Left renal cortex interstitium (tissue), 4 donors: Measurements from ENCODE around the gene GCNT3. TPM values are rescaled to one million over a fixed set of nuclear protein-coding genes. Genes with fewer than 3 reads are reported as not detected.

Source experiments
- DNase-seq, 4 donors: peaks; one replicate each; pipeline ENCODE4 v3.0.0-alpha.2; 2013; ENCODE audit warnings: low read depth in 4 of 4, low spot score in 2 of 4, missing footprints in 1 of 4
- polyA plus RNA-seq, 4 donors: library from polyadenylated mRNA; unstranded; fragments of 120-200 nt; gene quantifications; one replicate each; pipeline ENCODE4 v1.2.1, GENCODE V29; 2013; ENCODE audit not compliant: insufficient read length in 4 of 4

GCNT3 gene, protein sequence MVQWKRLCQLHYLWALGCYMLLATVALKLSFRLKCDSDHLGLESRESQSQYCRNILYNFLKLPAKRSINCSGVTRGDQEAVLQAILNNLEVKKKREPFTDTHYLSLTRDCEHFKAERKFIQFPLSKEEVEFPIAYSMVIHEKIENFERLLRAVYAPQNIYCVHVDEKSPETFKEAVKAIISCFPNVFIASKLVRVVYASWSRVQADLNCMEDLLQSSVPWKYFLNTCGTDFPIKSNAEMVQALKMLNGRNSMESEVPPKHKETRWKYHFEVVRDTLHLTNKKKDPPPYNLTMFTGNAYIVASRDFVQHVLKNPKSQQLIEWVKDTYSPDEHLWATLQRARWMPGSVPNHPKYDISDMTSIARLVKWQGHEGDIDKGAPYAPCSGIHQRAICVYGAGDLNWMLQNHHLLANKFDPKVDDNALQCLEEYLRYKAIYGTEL
- polyA plus RNA-seq, result 1 to 10 TPM in 1 of 4 donors, under 1 TPM in 3; 0.21 to 1.4 (median 0.59) TPM

- DNase-seq, result no peak
Measured at GRCh38 chr15:59611276-59612260, at the start of gene GCNT3. Gene GCNT3, plus strand, starts transcription at chr15:59611783. Its CDS starts 6,456 bp downstream, at chr15:59618239.

DNA sequence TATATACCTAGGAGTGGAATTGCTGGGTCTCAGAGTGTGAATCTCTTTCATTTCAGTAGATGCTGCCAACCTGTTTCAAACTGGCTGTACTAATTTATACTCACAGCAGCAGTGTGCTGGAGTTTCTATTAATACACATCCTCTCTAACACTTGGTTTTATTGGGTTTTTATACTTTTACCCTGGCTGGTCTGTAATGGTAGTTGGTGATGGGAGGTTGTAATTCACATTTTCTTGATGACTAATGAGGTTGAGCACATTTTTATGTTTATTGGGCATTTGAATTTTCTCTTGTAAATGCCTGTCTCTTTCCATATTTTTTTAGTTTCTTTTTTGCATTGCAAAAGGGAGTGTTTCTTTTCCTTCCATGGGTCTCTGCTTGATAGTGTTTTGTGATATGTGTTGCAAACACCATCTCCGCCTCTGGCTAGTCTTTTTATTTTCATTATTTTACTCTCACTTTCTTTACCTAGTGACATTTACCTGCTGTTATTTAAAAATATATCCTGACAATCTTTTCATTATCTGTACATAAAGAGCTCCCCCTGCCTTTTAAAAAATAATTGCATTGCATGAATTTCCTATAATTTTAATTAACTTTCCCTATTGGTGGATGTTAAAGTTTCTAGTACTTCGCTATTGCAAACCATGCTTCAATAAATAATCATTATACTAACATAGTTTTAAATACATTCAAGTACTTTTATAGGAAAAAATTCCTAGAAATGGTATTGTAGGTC, 49.0 kb upstream of the GCNT3 start:
- no peak for DNase-seq

DNA sequence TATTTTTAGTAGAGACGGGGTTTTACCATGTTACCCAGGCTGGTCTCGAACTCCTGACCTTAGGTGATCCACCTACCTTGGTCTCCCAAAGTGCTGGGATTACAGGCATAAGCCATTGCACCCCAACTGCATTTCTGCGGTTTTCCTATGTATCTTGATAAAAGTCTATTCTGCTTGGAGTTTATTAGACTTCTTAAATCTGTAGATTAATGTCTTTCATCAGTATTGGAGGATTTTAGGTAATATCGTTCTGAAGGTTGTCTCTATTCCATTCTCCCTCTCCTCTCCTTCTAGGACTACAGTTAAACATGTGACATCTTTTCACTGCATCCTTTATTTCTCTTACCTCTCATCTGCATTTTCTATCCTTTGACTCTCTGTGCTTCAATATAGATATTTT, 46.3 kb upstream of the GCNT3 start:
- DNase-seq, result no peak

DNA sequence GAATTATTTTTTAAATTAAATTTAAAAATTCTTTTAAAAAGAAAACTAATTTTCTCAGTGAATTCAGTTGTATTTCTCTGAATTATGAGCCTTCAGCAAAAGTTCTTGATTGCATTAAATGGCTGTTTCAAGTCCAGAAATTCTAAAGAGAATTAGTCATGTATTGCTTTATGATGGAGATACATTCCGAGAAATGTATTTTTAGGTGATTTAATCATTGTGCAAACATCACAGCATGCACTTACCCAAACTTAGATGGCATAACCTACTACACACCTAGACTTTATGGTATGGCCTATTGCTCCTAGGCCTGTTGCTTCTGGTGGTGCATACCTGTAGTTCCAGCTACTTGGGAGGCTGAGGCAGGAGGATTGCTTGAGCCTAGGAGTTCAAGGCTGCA, 44.3 kb upstream of the GCNT3 start:
- DNase-seq, result no peak

DNA sequence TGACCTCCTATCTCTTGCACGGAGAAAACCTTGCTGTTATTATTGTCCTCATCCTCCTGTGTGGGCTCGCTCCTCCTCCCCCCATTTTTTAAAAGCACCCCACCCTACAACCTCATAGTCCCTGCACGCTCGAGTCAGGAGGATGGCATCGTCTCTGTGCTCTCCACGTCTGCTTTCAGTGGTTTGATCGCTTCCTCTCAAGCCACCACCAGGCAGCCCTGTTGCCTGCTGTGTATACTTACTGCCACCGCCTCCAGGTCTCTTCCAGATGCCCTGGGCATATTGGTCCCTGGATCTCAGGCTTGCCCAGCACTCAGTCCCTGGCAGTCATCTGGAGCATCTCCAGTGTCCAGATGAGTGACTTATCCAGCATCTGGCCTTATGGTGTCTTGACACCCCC, 42.1 kb upstream of the GCNT3 start:
- DNase-seq, result no peak

DNA sequence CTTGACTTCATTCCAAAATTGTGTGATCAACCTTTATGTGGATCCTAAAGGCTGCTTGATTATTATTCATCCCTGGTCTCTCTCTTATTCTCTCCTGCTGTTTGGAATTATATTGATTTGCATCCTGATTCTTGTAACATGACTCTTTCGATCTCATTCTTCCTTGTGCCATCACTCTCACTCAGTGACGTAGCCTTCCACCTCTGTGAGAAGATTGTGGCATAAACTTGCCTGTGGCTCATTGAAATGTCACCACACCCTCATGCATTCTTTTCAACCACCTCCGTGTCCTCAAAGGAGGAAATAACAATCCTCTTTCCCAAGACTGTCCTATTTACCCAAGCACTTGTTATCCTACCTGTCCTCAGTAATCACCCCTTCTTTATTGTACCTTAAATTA, 41.3 kb upstream of the GCNT3 start:
- DNase-seq, result no peak

GRCh38 chr15:59571606-59572005, 40.0 kb upstream of the GCNT3 start:
- no peak for DNase-seq

GRCh38 chr15:59583088-59583487, 28.5 kb upstream of the GCNT3 start:
- no peak for DNase-seq

DNA sequence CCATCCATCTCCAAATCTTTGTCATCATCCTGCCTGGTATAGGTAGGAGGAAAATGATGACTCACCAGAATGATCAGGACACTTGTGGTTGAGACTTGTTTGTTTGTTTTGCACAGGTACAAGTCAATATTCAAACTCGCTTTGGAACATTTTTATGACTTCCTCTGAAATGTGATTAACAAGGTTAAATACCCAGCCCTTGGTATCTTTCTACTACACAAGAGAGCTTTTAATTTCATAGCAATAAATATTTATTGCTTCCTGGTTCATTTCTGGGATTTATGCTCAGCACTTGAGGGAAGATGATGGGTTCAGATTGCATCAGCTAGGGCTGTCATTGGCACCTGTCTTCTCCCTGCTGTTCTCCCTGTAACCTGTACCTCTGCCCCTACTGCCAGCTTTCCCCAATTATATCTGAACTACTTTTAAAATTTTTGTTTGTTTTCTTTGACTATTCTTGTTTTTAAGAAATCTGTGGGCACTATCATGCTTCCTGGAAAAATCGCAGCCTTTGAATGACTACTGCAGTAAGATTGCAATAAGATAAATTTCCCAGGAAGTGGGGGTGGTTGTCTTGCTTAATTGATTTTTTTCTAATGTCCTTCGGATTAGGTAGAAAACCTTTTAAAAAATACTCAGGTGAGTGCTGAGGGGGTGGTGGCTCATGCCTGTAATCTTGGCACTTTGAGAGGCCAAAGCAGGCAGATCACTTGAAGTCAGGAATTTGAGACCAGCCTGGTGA, 24.3 kb upstream of the GCNT3 start:
- no peak for DNase-seq

DNA sequence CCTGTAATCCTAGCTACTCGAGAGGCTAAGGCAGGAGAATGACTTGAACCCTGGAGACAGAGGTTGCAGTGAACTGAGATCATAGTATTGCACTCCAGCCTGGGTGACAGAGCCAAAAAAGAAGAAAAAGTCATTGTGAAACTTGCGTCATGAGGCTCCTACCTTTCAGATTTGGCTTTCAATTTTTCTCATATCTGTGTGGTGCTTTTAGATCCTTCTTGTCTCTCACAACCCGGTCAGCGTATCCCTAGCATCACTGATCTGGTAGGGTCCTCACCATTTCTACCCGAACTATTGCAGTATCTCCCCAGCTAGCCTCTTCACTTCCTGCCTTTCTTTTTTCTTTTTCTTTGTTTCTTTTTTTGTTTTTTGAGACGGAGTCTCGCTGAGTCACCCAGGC, 21.6 kb upstream of the GCNT3 start:
- no peak for DNase-seq

DNA sequence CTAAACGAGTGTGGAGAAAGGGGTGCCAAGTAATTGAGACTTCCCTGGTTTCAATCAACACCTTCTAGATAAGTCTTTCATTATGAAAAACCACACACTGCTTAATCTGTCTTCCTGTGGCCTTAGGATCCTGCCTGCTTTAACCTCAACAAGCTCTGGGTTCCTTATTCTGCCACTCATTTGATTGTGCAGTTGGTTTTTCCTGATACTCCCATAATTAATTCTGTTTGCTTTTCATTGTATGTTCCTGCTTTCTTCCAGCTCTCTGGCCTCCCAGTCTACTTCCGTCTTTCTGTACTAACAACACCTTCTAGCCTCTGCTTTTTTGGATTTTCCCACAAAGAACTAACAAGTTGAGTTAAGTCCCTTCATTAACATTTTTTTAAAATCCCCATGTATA, 20.2 kb upstream of the GCNT3 start:
- no peak for DNase-seq

DNA sequence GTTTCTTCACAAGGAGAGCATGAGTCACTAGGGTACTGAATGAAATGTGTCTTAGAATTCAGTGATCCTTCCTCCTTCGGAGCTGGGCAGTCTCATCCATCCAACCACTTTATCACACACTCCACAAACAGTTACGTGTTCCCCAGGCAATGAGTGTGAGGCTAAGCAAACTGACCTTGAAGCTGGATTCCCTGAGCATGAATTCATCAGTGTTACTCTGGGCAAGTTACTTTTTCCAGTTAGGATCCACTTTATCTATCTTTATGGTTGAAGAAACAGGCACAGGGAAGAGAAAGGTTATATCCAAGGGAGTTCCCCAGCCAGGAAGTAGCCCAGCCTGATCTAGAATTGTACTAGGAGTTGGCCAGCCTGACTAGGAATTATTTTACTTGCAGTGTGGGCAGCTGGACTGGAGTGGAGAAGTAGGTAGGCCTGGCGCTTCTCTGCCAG, 17.1 kb upstream of the GCNT3 start:
- DNase-seq, result no peak

DNA sequence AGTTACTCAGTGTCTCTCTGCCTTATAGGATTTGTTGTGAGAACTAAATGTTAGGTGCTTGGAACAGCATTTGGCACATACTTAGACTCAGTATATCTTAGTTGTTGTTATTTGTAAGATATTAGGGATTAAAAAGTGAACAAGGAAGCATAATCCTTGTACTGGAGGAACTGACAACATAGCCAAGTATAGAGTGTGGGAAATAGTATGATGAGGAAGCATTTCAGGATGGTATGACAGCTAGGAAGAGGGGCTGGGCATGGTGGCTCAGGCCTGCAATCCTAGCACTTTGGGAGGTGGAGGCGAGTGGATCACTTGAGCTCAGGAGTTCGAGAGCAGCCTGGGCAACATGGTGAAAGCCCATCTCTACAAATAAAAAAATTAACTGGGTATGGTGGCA, 16.6 kb upstream of the GCNT3 start:
- no peak for DNase-seq

GRCh38 chr15:59595434-59595915, 16.1 kb upstream of the GCNT3 start:
- DNase-seq, result no peak

GRCh38 chr15:59596640-59597039, 14.9 kb upstream of the GCNT3 start:
- DNase-seq, result no peak

DNA sequence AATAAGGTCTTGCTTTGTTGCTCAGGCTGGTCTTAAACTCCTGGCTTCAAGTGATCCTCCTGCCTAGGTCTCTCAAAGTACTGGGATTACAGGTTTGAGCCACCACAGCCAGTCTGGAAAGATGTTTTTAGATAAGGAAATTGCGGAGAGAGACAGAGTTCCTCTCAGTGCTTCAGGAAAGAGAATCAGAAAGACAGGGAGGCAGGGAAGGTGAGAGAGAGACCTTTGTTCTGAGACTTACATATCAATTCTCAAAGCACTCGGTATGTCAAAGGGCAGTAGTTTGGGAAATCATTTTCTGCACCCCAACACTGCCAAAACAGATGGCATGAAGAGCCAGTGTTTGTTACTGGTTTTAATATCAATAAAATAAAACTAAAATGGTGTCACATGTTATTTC, 13.1 kb upstream of the GCNT3 start:
- DNase-seq, result no peak

DNA sequence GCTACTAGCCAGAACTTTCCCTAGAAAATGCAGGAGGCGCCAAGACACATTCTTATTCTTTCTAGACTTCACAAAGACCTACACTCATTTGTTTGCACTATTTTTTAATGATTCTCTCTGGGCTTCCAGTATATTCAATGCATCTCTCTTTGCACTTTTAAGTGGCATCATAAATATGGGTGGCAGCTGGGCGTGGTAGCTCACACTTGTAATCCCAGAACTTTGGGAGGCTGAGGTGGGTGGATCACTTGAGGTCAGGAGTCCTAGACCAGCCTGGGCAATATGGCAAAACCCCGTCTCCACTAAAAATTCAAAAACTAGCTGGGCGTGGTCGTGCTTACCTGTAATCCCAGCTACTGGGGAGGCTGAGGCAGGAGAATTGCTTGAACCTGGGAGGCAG, 5.6 kb upstream of the GCNT3 start:
- no peak for DNase-seq

DNA sequence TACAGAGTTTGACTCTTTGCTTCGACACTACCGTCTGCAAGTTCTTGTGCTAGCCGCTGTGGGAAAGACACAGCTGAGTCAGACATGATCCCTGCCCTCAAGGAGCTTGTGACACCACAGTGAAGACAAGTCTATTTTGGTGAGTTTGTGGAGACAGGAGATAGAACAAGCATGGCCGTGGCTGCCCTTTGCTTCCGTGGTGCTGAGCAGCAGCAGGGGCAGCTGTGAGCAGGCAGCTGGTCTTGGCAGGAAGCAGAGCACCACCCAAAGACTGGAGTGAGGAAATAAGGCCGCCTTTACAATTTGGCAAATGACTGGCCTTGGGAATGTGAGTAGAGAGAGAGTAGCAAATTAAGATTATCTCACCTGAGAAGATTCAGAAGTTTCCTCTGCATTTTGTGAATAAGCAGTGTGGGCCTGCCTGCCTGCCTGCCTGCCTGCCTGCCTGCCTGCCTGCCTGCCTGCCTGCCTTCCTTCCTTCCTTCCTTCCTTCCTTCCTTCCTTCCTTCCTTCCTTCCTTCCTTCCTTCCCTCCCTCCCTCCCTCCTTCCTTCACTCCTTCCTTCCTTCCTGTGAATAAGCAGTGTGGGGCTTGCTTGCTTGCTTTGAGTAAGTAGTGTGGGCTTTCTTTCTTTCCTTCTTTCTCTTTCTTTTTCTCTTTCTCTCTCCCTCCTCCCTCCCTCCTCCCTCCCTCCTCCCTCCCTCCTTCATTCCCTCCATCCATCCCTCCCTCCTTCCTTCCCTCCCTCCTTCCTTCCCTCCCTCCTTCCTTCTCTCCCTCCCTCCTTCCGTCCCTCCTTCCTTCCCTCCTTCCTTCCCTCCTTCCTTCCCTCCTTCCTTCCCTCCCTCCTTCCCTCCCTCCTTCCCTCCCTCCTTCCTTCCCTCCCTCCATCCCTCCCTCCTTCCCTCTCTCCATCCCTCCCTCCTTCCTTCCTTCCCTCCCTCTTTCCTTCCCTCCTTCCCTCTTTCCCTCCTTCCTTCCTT, 1.6 kb upstream of the GCNT3 start:
- no peak for DNase-seq

DNA sequence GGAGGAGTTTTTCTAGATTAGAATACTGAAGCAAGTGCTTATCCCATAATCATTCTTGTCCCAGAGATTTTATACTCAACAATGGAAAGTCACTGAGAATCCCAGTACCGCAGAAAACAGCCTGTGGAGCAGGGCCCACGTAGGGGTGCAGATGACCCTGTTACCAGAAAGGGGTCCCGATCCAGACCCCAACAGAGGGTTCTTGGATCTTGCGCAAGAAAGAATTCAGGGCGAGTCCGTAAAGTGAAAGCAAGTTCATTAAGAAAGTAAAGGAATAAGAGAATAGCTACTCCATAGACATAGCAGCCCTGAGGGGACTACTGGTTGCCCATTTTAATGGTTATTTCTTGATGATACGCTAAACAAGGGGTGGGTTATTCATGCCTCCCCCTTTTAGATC, 2.6 kb downstream of the GCNT3 start:
- no peak for DNase-seq
